ENCODE measurements around the gene SAMD1.

DNA sequence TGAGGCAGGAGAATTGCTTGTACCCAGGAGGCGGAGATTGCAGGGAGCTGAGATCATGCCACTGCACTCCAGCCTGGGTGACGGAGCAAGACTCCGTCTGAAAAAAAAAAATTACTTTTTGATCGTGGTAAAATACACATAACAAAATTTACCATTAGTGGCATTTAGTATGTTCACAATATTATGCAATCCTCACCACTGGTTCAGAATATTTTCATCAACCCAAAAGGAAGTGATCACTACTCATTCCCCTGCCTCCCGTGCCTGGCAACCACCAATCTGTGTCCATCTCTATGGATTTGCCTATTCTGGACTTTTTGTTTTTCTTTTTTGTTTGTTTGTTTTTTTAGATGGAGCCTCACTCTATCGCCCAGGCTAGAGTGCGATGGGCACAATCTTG, 27.4 kb downstream of the SAMD1 start:
- TF ChIP-seq CBFB (CRISPR knock-in tag; IDR thresholded peaks at IDR 0.05) (no peak), ZNF589 (CRISPR knock-in tag; conservative IDR thresholded peaks at IDR 0.05) (no peak), XRCC5 (optimal IDR thresholded peaks at IDR 0.05; ENCODE audit: low read length) (no peak), JUND (CRISPR knock-in tag; IDR thresholded peaks at IDR 0.05) (no peak), FOXP1 (IDR thresholded peaks at IDR 0.05) (no peak), FOXP1 (CRISPR knock-in tag; IDR thresholded peaks at IDR 0.05) (no peak), ARID2 (CRISPR knock-in tag; IDR thresholded peaks at IDR 0.05; ENCODE audit: borderline replicate concordance) (no peak), ZNF292 (CRISPR knock-in tag; IDR thresholded peaks at IDR 0.05; ENCODE audit: borderline replicate concordance, low read depth) (no peak), AGO1 (IDR thresholded peaks at IDR 0.05; ENCODE audit: low read depth, low read length, poor library complexity, severe bottlenecking) (no peak)
- TF ChIP-seq, protein P1, sequence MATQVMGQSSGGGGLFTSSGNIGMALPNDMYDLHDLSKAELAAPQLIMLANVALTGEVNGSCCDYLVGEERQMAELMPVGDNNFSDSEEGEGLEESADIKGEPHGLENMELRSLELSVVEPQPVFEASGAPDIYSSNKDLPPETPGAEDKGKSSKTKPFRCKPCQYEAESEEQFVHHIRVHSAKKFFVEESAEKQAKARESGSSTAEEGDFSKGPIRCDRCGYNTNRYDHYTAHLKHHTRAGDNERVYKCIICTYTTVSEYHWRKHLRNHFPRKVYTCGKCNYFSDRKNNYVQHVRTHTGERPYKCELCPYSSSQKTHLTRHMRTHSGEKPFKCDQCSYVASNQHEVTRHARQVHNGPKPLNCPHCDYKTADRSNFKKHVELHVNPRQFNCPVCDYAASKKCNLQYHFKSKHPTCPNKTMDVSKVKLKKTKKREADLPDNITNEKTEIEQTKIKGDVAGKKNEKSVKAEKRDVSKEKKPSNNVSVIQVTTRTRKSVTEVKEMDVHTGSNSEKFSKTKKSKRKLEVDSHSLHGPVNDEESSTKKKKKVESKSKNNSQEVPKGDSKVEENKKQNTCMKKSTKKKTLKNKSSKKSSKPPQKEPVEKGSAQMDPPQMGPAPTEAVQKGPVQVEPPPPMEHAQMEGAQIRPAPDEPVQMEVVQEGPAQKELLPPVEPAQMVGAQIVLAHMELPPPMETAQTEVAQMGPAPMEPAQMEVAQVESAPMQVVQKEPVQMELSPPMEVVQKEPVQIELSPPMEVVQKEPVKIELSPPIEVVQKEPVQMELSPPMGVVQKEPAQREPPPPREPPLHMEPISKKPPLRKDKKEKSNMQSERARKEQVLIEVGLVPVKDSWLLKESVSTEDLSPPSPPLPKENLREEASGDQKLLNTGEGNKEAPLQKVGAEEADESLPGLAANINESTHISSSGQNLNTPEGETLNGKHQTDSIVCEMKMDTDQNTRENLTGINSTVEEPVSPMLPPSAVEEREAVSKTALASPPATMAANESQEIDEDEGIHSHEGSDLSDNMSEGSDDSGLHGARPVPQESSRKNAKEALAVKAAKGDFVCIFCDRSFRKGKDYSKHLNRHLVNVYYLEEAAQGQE (IDR thresholded peaks at IDR 0.05; ENCODE audit: borderline replicate concordance in 1 of 2, low read depth in 1 of 2, low read length in 2 of 2), result no peak
- TF ChIP-seq, protein P2, sequence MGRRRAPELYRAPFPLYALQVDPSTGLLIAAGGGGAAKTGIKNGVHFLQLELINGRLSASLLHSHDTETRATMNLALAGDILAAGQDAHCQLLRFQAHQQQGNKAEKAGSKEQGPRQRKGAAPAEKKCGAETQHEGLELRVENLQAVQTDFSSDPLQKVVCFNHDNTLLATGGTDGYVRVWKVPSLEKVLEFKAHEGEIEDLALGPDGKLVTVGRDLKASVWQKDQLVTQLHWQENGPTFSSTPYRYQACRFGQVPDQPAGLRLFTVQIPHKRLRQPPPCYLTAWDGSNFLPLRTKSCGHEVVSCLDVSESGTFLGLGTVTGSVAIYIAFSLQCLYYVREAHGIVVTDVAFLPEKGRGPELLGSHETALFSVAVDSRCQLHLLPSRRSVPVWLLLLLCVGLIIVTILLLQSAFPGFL (CRISPR knock-in tag; IDR thresholded peaks at IDR 0.05), result no peak
- TF ChIP-seq, protein P3, sequence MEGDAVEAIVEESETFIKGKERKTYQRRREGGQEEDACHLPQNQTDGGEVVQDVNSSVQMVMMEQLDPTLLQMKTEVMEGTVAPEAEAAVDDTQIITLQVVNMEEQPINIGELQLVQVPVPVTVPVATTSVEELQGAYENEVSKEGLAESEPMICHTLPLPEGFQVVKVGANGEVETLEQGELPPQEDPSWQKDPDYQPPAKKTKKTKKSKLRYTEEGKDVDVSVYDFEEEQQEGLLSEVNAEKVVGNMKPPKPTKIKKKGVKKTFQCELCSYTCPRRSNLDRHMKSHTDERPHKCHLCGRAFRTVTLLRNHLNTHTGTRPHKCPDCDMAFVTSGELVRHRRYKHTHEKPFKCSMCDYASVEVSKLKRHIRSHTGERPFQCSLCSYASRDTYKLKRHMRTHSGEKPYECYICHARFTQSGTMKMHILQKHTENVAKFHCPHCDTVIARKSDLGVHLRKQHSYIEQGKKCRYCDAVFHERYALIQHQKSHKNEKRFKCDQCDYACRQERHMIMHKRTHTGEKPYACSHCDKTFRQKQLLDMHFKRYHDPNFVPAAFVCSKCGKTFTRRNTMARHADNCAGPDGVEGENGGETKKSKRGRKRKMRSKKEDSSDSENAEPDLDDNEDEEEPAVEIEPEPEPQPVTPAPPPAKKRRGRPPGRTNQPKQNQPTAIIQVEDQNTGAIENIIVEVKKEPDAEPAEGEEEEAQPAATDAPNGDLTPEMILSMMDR (CRISPR knock-in tag; IDR thresholded peaks at IDR 0.05), result no peak
- TF ChIP-seq, protein P4, sequence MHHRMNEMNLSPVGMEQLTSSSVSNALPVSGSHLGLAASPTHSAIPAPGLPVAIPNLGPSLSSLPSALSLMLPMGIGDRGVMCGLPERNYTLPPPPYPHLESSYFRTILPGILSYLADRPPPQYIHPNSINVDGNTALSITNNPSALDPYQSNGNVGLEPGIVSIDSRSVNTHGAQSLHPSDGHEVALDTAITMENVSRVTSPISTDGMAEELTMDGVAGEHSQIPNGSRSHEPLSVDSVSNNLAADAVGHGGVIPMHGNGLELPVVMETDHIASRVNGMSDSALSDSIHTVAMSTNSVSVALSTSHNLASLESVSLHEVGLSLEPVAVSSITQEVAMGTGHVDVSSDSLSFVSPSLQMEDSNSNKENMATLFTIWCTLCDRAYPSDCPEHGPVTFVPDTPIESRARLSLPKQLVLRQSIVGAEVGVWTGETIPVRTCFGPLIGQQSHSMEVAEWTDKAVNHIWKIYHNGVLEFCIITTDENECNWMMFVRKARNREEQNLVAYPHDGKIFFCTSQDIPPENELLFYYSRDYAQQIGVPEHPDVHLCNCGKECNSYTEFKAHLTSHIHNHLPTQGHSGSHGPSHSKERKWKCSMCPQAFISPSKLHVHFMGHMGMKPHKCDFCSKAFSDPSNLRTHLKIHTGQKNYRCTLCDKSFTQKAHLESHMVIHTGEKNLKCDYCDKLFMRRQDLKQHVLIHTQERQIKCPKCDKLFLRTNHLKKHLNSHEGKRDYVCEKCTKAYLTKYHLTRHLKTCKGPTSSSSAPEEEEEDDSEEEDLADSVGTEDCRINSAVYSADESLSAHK (CRISPR knock-in tag; IDR thresholded peaks at IDR 0.05; ENCODE audit: borderline replicate concordance), result no peak
- TF ChIP-seq, protein P5, sequence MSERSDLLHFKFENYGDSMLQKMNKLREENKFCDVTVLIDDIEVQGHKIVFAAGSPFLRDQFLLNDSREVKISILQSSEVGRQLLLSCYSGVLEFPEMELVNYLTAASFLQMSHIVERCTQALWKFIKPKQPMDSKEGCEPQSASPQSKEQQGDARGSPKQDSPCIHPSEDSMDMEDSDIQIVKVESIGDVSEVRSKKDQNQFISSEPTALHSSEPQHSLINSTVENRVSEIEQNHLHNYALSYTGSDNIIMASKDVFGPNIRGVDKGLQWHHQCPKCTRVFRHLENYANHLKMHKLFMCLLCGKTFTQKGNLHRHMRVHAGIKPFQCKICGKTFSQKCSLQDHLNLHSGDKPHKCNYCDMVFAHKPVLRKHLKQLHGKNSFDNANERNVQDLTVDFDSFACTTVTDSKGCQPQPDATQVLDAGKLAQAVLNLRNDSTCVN (CRISPR knock-in tag; IDR thresholded peaks at IDR 0.05; ENCODE audit: borderline replicate concordance), result no peak
- TF ChIP-seq, protein P6, sequence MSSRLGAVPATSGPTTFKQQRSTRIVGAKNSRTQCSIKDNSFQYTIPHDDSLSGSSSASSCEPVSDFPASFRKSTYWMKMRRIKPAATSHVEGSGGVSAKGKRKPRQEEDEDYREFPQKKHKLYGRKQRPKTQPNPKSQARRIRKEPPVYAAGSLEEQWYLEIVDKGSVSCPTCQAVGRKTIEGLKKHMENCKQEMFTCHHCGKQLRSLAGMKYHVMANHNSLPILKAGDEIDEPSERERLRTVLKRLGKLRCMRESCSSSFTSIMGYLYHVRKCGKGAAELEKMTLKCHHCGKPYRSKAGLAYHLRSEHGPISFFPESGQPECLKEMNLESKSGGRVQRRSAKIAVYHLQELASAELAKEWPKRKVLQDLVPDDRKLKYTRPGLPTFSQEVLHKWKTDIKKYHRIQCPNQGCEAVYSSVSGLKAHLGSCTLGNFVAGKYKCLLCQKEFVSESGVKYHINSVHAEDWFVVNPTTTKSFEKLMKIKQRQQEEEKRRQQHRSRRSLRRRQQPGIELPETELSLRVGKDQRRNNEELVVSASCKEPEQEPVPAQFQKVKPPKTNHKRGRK (CRISPR knock-in tag; IDR thresholded peaks at IDR 0.05), result no peak
